ENCODE data around the gene LTK.
A peak's percentile ranks its signal among the peaks of the same experiment; 100 is the strongest.

The LTK gene

GRCh38 chr15:41506796-41507341, 6.8 kb downstream of the LTK start:
- DNase-seq (ENCODE audit: low read depth), result no peak
- H3K4me3 ChIP-seq (ENCODE audit: low read depth, low read length), result no peak overlapping the region
- TF ChIP-seq CTCF (IDR thresholded peaks at IDR 0.05; ENCODE audit: control insufficient read depth, extremely low read depth, insufficient read depth), result 0 out of 2 replicates have a peak, but pooled peaks have one; percentile 9

- no peak overlapping the region for H3K4me3 ChIP-seq (ENCODE audit: low read depth, low read length)
- TF ChIP-seq CTCF (IDR thresholded peaks at IDR 0.05; ENCODE audit: control insufficient read depth, extremely low read depth, insufficient read depth), result no peak
- no peak for DNase-seq (ENCODE audit: low read depth)
These were observed 7.9 kb downstream of the LTK start for GRCh38 chr15:41505776-41506175.

- no peak overlapping the region for H3K4me3 ChIP-seq (ENCODE audit: low read depth, low read length)
- TF ChIP-seq CTCF (IDR thresholded peaks at IDR 0.05; ENCODE audit: control insufficient read depth, extremely low read depth, insufficient read depth), result no peak
- DNase-seq (ENCODE audit: low read depth), result no peak
These were observed 8.7 kb downstream of the LTK start for GRCh38 chr15:41504751-41505492.

GRCh38 chr15:41503669-41504010, 10.0 kb downstream of the LTK start:
- DNase-seq (ENCODE audit: low read depth), result no peak
- H3K4me3 ChIP-seq (ENCODE audit: low read depth, low read length), result no peak overlapping the region
- TF ChIP-seq CTCF (IDR thresholded peaks at IDR 0.05; ENCODE audit: control insufficient read depth, extremely low read depth, insufficient read depth), result no peak

- no peak overlapping the region for H3K4me3 ChIP-seq (ENCODE audit: low read depth, low read length)
- no peak for DNase-seq (ENCODE audit: low read depth)
- no peak for TF ChIP-seq CTCF (IDR thresholded peaks at IDR 0.05; ENCODE audit: control insufficient read depth, extremely low read depth, insufficient read depth)
These were observed 10.6 kb downstream of the LTK start for GRCh38 chr15:41502795-41503668.

GRCh38 chr15:41501931-41502794, 11.5 kb downstream of the LTK start:
- DNase-seq (ENCODE audit: low read depth), result no peak

More at GRCh38 chr15:41501931-41502794, 11.5 kb downstream of the LTK start:
- no peak overlapping the region for H3K4me3 ChIP-seq (ENCODE audit: low read depth, low read length)
- TF ChIP-seq CTCF (IDR thresholded peaks at IDR 0.05; ENCODE audit: control insufficient read depth, extremely low read depth, insufficient read depth), result no peak

Measured in LNCaP clone FGC (cell line).